ENCODE results near the gene GABRR3.

DNA sequence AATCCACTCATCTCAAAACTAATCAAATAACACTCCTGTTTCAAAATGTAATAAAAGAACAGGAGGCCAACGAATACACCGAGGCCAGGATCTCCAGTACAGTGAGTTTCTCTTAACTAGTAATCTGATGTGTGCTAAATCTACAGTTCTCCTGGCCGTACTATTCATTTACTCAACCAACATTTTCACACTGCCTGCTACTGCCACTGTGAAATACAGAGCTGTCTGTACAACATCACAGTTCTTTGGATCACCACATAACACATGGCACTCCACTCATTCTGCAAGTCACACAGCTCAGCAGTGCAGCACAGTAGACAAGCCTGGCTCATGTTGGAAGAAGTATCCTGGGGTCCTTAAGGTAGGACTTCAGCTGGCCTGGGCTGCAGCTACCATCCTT is 84.8 kb downstream of the GABRR3 start:
- no peak for TF ChIP-seq REST (IDR thresholded peaks at IDR 0.05; ENCODE audit: borderline replicate concordance)
- TF ChIP-seq CTCF (IDR thresholded peaks at IDR 0.05; ENCODE audit: poor library complexity, severe bottlenecking): no peak
- no peak for TF ChIP-seq POLR2AphosphoS5 (IDR thresholded peaks at IDR 0.05)
- no peak for TF ChIP-seq EP300 (conservative IDR thresholded peaks at IDR 0.05; ENCODE audit: poor library complexity, severe bottlenecking)

Measured in neural cell (in vitro differentiated cells).